ENCODE measurements around the gene BBX.

The BBX gene

GRCh38 chr3:107523289-107523538 lies 452 bp downstream of the BBX start:
- Histone ChIP-seq H3K27me3 (ENCODE audit: insufficient read depth, poor library complexity, severe bottlenecking) (no peaks in the 10 kb centered on the region), H3K27ac (replicated peaks) (peak overlapping the region; percentile 83), H3K4me3 (replicated peaks; ENCODE audit: insufficient read depth, low read length) (peak overlapping the region; percentile 82)
- no peak for DNase-seq (ENCODE audit: low read depth in 1 of 2, low spot score in 1 of 2)
- TF ChIP-seq SPI1 (IDR thresholded peaks at IDR 0.05; ENCODE audit: borderline replicate concordance, low read depth): no peak
- no peak for TF ChIP-seq POLR2AphosphoS5 (IDR thresholded peaks at IDR 0.05; ENCODE audit: low read depth)

GRCh38 chr3:107523539-107524325 lies 970 bp downstream of the BBX start:
- H3K27me3 ChIP-seq (ENCODE audit: insufficient read depth, poor library complexity, severe bottlenecking): no peaks in the 10 kb centered on the region
- peak overlapping the region; percentile 83 for H3K27ac ChIP-seq (replicated peaks)
- peak in 1 of 2 experiments; percentile 50 for DNase-seq (ENCODE audit: low read depth in 1 of 2, low spot score in 1 of 2)
- TF ChIP-seq GABPA (IDR thresholded peaks at IDR 0.05; ENCODE audit: low read depth) (no peak), POLR2AphosphoS5 (IDR thresholded peaks at IDR 0.05; ENCODE audit: low read depth) (no peak), SPI1 (IDR thresholded peaks at IDR 0.05; ENCODE audit: borderline replicate concordance, low read depth) (no peak), REST (IDR thresholded peaks at IDR 0.05; ENCODE audit: insufficient replicate concordance, low read depth) (no peak), CTCF (IDR thresholded peaks at IDR 0.05; ENCODE audit: insufficient read depth, low read length) (no peak)
- H3K4me3 ChIP-seq (replicated peaks; ENCODE audit: insufficient read depth, low read length): peak overlapping the region; percentile 82

- H3K27ac ChIP-seq (replicated peaks): peak overlapping the region; percentile 83
- H3K27me3 ChIP-seq (ENCODE audit: insufficient read depth, poor library complexity, severe bottlenecking): no peaks in the 10 kb centered on the region
- TF ChIP-seq POLR2AphosphoS5 (IDR thresholded peaks at IDR 0.05; ENCODE audit: low read depth): no peak
- TF ChIP-seq CTCF (IDR thresholded peaks at IDR 0.05; ENCODE audit: insufficient read depth, low read length): no peak
- no peak for TF ChIP-seq GABPA (IDR thresholded peaks at IDR 0.05; ENCODE audit: low read depth)
- TF ChIP-seq SPI1 (IDR thresholded peaks at IDR 0.05; ENCODE audit: borderline replicate concordance, low read depth): no peak
- no peak for TF ChIP-seq REST (IDR thresholded peaks at IDR 0.05; ENCODE audit: insufficient replicate concordance, low read depth)
- H3K4me3 ChIP-seq (replicated peaks; ENCODE audit: insufficient read depth, low read length): peak overlapping the region; percentile 82
- DNase-seq (ENCODE audit: low read depth in 1 of 2, low spot score in 1 of 2): peak in 1 of 2 experiments; percentile 29
These were observed 1.6 kb downstream of the BBX start for GRCh38 chr3:107524326-107524840.

- Histone ChIP-seq H3K27me3 (ENCODE audit: insufficient read depth, poor library complexity, severe bottlenecking) (no peaks in the 10 kb centered on the region), H3K27ac (replicated peaks) (peak overlapping the region; percentile 83), H3K4me3 (replicated peaks; ENCODE audit: insufficient read depth, low read length) (peak overlapping the region; percentile 82)
- peak in 1 of 2 experiments; percentile 43 for DNase-seq (ENCODE audit: low read depth in 1 of 2, low spot score in 1 of 2)
- TF ChIP-seq SPI1 (IDR thresholded peaks at IDR 0.05; ENCODE audit: borderline replicate concordance, low read depth) (0 out of 2 replicates have a peak, but pooled peaks have one; percentile 32), POLR2AphosphoS5 (IDR thresholded peaks at IDR 0.05; ENCODE audit: low read depth) (no peak), CTCF (IDR thresholded peaks at IDR 0.05; ENCODE audit: insufficient read depth, low read length) (no peak), REST (IDR thresholded peaks at IDR 0.05; ENCODE audit: insufficient replicate concordance, low read depth) (peak; percentile 7), GABPA (IDR thresholded peaks at IDR 0.05; ENCODE audit: low read depth) (no peak)
These were observed 2.3 kb downstream of the BBX start for GRCh38 chr3:107524841-107525643.
